ENCODE results near the gene C2orf42.

The C2orf42 gene

DNA sequence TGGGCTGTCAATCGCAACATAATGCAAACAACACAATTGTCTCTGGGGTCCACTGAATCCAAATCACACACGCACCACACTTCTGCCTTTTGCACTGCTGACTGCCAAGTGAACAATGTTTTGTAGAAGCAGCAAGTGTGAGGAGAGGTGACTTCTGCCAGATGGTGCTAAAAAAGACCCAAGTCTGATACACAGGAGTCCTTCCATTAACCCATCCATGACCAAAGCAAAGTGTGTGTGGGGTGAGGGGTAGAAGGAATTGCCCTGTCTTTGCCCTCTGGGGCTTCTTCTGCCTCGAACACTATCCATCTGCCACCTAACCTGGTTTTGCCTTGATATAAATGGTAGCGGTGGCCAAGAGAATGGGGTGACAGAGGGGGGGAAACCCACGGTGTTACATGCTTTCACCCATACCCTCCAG, 50.0 kb downstream of the C2orf42 start:
- DNase-seq (ENCODE audit: low read depth) = no peak
- TF ChIP-seq, protein P1, sequence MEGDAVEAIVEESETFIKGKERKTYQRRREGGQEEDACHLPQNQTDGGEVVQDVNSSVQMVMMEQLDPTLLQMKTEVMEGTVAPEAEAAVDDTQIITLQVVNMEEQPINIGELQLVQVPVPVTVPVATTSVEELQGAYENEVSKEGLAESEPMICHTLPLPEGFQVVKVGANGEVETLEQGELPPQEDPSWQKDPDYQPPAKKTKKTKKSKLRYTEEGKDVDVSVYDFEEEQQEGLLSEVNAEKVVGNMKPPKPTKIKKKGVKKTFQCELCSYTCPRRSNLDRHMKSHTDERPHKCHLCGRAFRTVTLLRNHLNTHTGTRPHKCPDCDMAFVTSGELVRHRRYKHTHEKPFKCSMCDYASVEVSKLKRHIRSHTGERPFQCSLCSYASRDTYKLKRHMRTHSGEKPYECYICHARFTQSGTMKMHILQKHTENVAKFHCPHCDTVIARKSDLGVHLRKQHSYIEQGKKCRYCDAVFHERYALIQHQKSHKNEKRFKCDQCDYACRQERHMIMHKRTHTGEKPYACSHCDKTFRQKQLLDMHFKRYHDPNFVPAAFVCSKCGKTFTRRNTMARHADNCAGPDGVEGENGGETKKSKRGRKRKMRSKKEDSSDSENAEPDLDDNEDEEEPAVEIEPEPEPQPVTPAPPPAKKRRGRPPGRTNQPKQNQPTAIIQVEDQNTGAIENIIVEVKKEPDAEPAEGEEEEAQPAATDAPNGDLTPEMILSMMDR (IDR thresholded peaks at IDR 0.05; ENCODE audit: insufficient read depth, low read depth, low read length, missing control alignments) = no peak
- H3K4me3 ChIP-seq (ENCODE audit: low read depth, low read length) = peak overlapping the region; percentile 89

DNA sequence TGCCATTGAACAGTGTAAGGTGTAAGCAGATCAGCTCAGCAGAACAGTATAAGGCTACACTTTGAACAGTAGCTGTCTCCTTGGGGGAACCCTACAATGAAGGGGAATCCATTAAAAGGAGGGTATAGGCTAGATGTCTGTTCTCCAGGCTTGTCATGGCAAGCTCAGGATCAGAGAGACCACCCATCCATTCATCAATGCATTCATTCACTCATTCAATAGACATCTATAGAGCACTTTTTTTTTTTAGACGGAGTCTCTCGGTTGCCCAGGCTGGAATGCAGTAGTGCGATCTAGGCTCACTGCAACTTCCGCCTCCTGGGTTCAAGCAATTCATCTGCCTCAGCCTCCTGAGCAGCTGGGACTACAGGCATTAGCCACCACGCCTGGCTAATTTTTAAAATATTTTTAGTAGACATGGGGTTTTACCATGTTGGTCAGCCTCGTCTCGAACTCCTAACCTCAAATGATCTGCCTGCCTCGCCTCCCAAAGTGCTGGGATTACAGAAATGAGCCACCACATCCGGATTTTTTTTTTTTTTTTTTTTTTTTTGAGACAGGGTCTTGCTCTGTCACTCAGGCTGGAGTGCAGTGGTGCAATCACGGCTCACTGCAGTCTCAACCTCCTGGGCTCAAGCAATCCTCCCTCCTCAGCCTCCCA, 56.4 kb downstream of the C2orf42 start:
- H3K4me3 ChIP-seq (ENCODE audit: low read depth, low read length) = peak overlapping the region; percentile 79
- peak; percentile 81 for DNase-seq (ENCODE audit: low read depth)

DNA sequence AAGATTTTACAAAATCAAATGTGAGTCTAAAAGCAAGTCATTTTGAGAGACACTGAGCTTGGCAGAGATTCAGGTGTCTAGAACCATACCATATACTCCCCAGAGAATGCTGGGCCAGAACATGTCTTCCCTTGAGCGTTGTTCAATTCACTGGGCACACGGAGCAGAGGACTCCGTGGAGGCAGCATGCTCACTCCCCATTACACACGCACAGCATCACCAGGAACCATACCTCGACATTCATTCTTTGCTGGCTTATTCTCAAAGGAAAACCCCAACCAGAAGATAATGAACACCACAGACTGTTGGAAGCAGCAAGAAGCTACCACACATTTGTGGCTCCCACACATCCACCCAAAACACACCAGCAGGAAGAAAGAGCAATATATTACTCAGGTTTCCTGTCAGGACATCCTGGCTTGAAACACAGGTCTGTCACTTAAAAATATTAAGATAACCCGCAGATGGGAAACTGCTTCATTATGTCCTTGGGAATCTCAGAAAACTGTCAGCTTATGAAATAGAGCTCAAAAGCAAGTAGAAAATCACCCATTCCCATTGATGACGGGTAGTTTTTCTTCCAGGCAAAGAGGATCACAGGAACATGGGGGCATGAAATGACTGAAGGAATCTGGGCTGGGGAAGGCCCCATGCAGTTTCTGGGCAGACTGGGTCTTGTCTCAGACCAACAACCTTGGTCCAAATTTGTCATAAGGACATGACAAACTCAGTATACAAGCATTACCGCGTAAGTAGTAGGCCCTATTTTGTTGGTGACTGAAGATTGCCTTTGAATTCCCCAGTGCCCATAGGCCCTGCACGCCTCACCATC, 57.1 kb downstream of the C2orf42 start:
- TF ChIP-seq, protein P1 (IDR thresholded peaks at IDR 0.05; ENCODE audit: insufficient read depth, low read depth, low read length, missing control alignments) = no peak
- DNase-seq (ENCODE audit: low read depth) = peak; percentile 85
- H3K4me3 ChIP-seq (ENCODE audit: low read depth, low read length) = peak overlapping the region; percentile 79

DNA sequence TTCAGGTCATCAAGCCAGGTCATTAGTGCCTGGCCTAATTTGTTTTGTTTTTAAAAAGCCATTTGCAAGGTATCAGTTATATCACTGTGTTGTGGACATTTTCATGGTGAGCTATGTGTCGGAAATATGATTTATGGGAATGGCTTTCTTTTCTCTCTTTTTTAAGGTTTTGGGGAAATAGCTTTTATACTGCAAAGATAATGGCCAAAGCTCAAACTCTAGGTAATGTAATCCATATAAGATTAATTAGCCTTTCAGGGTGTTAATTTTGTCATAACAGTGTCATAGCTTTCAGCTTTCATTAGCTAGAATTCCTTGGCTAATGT, 57.7 kb downstream of the C2orf42 start:
- no peak for DNase-seq (ENCODE audit: low read depth)
- H3K4me3 ChIP-seq (ENCODE audit: low read depth, low read length) = peak overlapping the region; percentile 79
- TF ChIP-seq, protein P1 (IDR thresholded peaks at IDR 0.05; ENCODE audit: insufficient read depth, low read depth, low read length, missing control alignments) = no peak

DNA sequence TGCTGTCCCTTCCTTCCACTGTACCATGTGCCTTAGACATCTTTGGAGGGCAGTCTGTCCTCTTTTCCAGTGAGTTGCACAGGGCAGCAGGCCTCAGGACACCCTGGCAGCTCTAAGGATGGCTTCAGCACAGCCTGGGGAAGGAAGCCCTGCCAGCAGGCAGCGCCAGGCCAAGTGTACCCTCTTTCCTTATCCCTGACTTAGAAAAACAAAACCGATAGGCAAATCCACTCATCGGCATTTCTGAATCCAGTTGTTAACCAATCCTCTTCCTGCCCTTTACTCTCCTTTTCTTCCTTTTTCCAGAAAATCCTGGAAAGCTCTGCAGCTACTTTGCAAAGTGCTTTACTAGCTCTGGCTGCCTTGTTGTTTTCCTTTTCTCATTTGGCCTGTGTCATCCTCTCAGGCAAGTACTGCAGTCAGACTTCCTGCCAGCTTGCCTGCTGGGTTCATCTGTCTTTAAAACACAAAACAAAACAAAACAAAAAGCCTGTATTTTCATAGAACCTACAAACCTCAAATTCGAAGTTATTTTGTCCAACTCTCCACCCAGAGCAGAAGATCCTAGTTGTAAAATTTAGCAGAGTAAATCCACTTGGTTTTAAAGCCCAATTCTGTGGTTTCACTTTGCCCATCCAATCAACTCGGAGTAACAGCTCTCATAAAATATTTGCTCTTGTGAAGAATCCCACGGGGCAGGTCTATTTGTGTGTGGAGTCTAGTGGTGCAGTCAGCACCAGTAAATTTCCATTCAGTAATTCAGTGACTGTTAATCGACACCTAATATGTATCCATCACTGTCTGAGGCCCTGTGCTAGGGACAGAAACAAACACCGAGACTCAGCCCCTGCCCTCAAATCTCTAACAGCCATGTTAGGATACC, 58.3 kb downstream of the C2orf42 start:
- TF ChIP-seq, protein P1 (IDR thresholded peaks at IDR 0.05; ENCODE audit: insufficient read depth, low read depth, low read length, missing control alignments) = no peak
- peak overlapping the region; percentile 79 for H3K4me3 ChIP-seq (ENCODE audit: low read depth, low read length)
- DNase-seq (ENCODE audit: low read depth) = peak; percentile 90

DNA sequence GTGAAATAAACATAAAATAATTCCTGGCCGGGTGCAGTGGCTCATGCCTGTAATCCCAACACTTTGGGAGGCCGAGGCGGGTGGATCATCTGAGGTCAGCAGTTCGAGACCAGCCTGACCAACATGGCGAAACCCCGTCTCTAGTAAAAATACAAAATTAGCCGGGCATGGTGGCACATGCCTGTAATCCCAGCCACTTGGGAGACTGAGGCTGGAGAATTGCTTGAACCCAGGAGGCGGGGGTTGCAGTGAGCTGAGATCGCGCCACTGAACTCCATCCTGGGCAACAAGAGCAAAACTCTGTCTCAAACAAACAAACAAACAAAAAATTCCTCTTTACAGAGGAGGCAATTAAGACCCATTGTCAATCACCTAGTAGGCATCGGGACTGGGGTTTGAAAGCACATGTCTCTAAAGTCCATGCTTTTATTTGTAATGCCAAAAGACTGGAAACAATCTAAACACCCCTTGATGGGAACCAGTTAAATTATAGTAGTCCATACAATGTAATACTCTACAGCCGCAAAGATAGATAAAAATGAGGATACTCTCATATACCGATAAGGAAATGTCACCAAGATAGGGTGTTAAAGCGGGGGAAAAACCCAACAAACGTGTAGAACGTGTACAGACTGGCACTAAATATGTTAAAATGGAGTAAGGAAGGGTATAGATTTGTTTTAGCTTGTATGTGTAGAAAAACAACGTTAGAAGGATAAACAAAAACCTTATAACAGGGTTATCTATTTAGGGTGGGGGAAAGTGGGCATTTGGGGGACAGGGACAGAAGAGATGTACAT, 59.3 kb downstream of the C2orf42 start:
- H3K4me3 ChIP-seq (ENCODE audit: low read depth, low read length) = peak overlapping the region; percentile 79
- DNase-seq (ENCODE audit: low read depth) = peak; percentile 44

DNA sequence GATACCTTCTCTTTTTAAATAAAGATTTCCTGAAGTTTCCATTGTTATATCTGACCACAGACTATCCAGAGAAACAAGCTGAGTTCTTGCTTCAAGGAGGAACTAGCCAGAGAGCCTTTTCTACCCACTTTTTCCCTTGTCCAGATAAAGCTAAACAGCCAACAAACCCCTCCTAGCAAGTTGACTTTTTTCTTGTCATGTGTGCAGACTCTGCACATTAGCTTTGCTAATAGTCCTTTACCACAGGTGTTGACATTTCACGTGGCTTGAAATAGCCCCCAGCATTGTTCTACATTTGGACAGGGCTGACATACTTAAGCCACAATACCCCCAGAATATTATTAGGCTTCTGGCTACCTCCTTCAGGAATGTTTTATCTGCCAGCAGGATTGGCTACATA, 62.8 kb downstream of the C2orf42 start:
- TF ChIP-seq, protein P1 (IDR thresholded peaks at IDR 0.05; ENCODE audit: insufficient read depth, low read depth, low read length, missing control alignments) = no peak
- H3K4me3 ChIP-seq (ENCODE audit: low read depth, low read length) = no peak overlapping the region
- DNase-seq (ENCODE audit: low read depth) = no peak
